Measurements from ENCODE around the gene FXYD5. TPM values are rescaled to one million over a fixed set of nuclear protein-coding genes. Genes with fewer than 3 reads are reported as not detected.

FXYD5 gene
- total RNA-seq, 1 donor from 2014 or later, result 138 TPM

- intact Hi-C loops (cut with DNase I), result no loop called here
- Histone ChIP-seq H3K4me1 (peaks cover 12 to 24% of the 10 kb centered on the region in 2 donors), H3K9me3 (no peaks in the 10 kb centered on the region), H3K27ac (peak overlapping the region in 1 of 2 donors; percentile 8), H3K27me3 (no peaks in the 10 kb centered on the region), H3K36me3 (no peaks in the 10 kb centered on the region), H3K4me3 (no peak overlapping the region)
- TF ChIP-seq, protein P1, sequence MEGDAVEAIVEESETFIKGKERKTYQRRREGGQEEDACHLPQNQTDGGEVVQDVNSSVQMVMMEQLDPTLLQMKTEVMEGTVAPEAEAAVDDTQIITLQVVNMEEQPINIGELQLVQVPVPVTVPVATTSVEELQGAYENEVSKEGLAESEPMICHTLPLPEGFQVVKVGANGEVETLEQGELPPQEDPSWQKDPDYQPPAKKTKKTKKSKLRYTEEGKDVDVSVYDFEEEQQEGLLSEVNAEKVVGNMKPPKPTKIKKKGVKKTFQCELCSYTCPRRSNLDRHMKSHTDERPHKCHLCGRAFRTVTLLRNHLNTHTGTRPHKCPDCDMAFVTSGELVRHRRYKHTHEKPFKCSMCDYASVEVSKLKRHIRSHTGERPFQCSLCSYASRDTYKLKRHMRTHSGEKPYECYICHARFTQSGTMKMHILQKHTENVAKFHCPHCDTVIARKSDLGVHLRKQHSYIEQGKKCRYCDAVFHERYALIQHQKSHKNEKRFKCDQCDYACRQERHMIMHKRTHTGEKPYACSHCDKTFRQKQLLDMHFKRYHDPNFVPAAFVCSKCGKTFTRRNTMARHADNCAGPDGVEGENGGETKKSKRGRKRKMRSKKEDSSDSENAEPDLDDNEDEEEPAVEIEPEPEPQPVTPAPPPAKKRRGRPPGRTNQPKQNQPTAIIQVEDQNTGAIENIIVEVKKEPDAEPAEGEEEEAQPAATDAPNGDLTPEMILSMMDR (IDR thresholded peaks at IDR 0.05), result no peak
- no peak for DNase-seq (ENCODE audit: low spot score in 2 of 2)
Observed at GRCh38 chr19:35136231-35136630, 18.3 kb upstream of the FXYD5 start.

GRCh38 chr19:35136977-35137702 is 17.4 kb upstream of the FXYD5 start:
- Histone ChIP-seq H3K36me3 (no peaks in the 10 kb centered on the region), H3K4me3 (no peak overlapping the region), H3K4me1 (peaks cover 12 to 27% of the 10 kb centered on the region in 2 donors), H3K27ac (no peak overlapping the region), H3K27me3 (no peaks in the 10 kb centered on the region), H3K9me3 (no peaks in the 10 kb centered on the region)
- intact Hi-C loops (cut with DNase I), result no loop called here
- TF ChIP-seq, protein P1 (IDR thresholded peaks at IDR 0.05), result no peak
- DNase-seq (ENCODE audit: low spot score in 2 of 2), result no peak

GRCh38 chr19:35138305-35138892 is 16.1 kb upstream of the FXYD5 start, which contains the start of gene FXYD1:
Gene FXYD1, plus strand, starts transcription at chr19:35138824. Its CDS starts 1,256 bp downstream, at chr19:35140080.
- no peak for DNase-seq (ENCODE audit: low spot score in 2 of 2)
- H3K4me1 ChIP-seq, result peaks cover 12 to 34% of the 10 kb centered on the region in 2 donors
- TF ChIP-seq, protein P1 (IDR thresholded peaks at IDR 0.05), result no peak
- H3K27me3 ChIP-seq, result no peaks in the 10 kb centered on the region
- intact Hi-C loops (cut with DNase I), result loop anchor here (2.0 kb wide), 1 partner anchor 140 kb away; no protein-coding TSS in a partner anchor
- peak within 1 kb of the TSS; percentile 52 to 66 for H3K4me3 ChIP-seq
- H3K27ac ChIP-seq, result peak within 1 kb of the TSS; percentile 94 to 96
- no peaks in the 10 kb centered on the region for H3K9me3 ChIP-seq
- no peaks in the 10 kb centered on the region for H3K36me3 ChIP-seq

DNA sequence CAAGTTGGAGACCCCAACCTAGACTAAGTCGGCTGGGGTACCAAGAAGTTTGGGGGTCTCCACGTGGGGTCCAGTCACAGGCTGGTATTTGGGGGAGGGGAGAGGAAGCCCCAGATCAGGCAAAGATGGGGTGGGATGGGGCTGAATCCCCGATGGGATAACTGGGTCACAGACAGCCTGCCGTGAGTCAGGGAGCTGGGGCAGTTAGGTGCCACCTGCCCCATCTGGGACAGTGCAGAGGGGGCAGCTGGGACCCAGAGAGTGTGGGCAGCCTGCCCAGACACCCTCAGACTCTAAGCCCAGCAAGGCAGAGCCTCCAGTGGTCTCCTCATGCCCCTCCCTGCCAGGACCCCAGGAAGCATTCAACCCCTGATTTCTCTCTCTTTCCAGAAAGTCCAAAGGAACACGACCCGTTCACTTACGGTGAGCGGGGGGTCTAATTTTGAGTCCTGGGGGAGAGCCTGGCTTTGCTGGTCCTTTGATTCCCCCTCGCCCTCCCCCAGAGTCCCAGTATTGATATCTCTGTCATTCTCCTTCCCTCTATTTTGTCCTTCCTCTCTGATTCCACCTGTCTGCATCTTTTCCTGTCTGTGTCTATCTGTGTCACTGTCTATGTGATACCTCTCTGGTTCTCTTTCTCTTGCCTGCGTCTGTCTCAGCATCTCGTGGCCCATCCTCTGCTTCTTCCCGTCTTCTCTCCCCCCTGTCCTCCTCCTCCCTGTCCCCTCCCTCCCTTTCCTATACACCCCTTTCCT is 14.2 kb upstream of the FXYD5 start:
- H3K9me3 ChIP-seq, result no peaks in the 10 kb centered on the region

More for the DNA sequence above, 14.2 kb upstream of the FXYD5 start:
- Histone ChIP-seq H3K27me3 (no peaks in the 10 kb centered on the region), H3K4me1 (peaks cover 12 to 34% of the 10 kb centered on the region in 2 donors), H3K4me3 (peak overlapping the region; percentile 52 to 66), H3K36me3 (no peaks in the 10 kb centered on the region), H3K27ac (peak overlapping the region; percentile 94 to 96)
- TF ChIP-seq, protein P1 (IDR thresholded peaks at IDR 0.05), result no peak
- intact Hi-C loops (cut with DNase I), result loop anchor here (2.0 to 10.0 kb wide), 3 partner anchors 126 to 1346 kb away; partner anchors contain the start of genes IGFLR1, KCTD15, LIN37 and PSENEN
- no peak for DNase-seq (ENCODE audit: low spot score in 2 of 2)
